ENCODE measurements around the gene EFCAB3. TPM values are rescaled to one million over a fixed set of nuclear protein-coding genes. Genes with fewer than 3 reads are reported as not detected.
"Not testable (repeated sequence)": the region's sequence is repeated elsewhere in the genome, so short reads cannot be mapped to it uniquely, and the experiment has no call there.

Gene EFCAB3
- polyA plus RNA-seq, 2 of the 4 experiments (the other 2 are of a cell fraction), result not detected

- CTCF ChIA-PET, result interaction anchor here (1.0 to 1.1 kb wide), 3 partner anchors 20 to 159 kb away, joined by 3 to 4 read pairs (median 4); no protein-coding TSS in a partner anchor
- H3K9me3 ChIP-seq, POLR2A ChIA-PET, H3K4me1 ChIP-seq: not testable (repeated sequence)
- DNase-seq (ENCODE audit: low read depth in 1 of 2, low spot score in 1 of 2) (peak; percentile 87 to 96), FAIRE-seq (peak; percentile 80), ATAC-seq (peak; percentile 95 to 96)
- Histone ChIP-seq H3K27ac (peak within 1 kb of the TSS; percentile 80 to 88), H3K4me3 (peak within 1 kb of the TSS; percentile 72), H3K4me2 (peak within 1 kb of the TSS; percentile 84)
- WGBS (ENCODE audit: missing lambda C conversion rate), result under 1% methylated on average over 56 of the region's 58 CpGs
- peak; percentile 95 for TF ChIP-seq MAX (IDR thresholded peaks at IDR 0.05)
- TF ChIP-seq POLR2A (IDR thresholded peaks at IDR 0.05; ENCODE audit: low read length), result peak; percentile 88
- TF ChIP-seq JUN (IDR thresholded peaks at IDR 0.05), result peak in 1 of 2 experiments; percentile 86; a peak in 3 of 5 replicates
- peak; percentile 99 for TF ChIP-seq E2F6 (IDR thresholded peaks at IDR 0.05; ENCODE audit: borderline replicate concordance, low read depth)
- TF ChIP-seq, protein P1, sequence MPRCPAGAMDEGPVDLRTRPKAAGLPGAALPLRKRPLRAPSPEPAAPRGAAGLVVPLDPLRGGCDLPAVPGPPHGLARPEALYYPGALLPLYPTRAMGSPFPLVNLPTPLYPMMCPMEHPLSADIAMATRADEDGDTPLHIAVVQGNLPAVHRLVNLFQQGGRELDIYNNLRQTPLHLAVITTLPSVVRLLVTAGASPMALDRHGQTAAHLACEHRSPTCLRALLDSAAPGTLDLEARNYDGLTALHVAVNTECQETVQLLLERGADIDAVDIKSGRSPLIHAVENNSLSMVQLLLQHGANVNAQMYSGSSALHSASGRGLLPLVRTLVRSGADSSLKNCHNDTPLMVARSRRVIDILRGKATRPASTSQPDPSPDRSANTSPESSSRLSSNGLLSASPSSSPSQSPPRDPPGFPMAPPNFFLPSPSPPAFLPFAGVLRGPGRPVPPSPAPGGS (IDR thresholded peaks at IDR 0.05), result peak; percentile 73; the same call in 1 of the 3 replicates
- peak; percentile 92 for TF ChIP-seq KDM5A (IDR thresholded peaks at IDR 0.05)
- TF ChIP-seq PHF8 (IDR thresholded peaks at IDR 0.05; ENCODE audit: borderline replicate concordance, low read depth), result peak; percentile 86
- TF ChIP-seq, protein P2, sequence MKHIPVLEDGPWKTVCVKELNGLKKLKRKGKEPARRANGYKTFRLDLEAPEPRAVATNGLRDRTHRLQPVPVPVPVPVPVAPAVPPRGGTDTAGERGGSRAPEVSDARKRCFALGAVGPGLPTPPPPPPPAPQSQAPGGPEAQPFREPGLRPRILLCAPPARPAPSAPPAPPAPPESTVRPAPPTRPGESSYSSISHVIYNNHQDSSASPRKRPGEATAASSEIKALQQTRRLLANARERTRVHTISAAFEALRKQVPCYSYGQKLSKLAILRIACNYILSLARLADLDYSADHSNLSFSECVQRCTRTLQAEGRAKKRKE (CRISPR knock-in tag; IDR thresholded peaks at IDR 0.05; ENCODE audit: low read depth), result 0 out of 2 replicates have a peak, but pooled peaks have one; percentile 31
- 0 out of 2 replicates have a peak, but pooled peaks have one; percentile 57 for TF ChIP-seq HOXB13 (CRISPR knock-in tag; IDR thresholded peaks at IDR 0.05; ENCODE audit: low read depth)
Observed at GRCh38 chr17:62423647-62424461, 43.5 kb downstream of the EFCAB3 start, which contains the start of gene METTL2A. Gene METTL2A (plus strand): TSS chr17:62423897. CDS start chr17:62423903, 6 bp downstream.

DNA sequence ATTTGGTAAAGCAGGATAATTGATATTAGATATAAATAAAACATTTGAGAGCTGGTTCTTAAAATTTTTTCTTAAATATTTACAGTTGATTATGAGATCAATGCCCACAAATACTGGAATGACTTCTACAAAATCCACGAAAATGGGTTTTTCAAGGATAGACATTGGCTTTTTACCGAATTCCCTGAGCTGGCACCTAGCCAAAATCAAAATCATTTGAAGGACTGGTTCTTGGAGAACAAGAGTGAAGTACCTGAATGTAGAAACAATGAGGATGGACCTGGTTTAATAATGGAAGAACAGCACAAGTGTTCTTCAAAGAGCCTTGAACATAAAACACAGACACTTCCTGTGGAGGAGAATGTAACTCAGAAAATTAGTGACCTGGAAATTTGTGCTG lies 45.9 kb downstream of the EFCAB3 start:
- H3K4me3 ChIP-seq, result not testable (repeated sequence)
- 84% methylated on average over 2 of the region's 2 CpGs for WGBS (ENCODE audit: missing lambda C conversion rate)

DNA sequence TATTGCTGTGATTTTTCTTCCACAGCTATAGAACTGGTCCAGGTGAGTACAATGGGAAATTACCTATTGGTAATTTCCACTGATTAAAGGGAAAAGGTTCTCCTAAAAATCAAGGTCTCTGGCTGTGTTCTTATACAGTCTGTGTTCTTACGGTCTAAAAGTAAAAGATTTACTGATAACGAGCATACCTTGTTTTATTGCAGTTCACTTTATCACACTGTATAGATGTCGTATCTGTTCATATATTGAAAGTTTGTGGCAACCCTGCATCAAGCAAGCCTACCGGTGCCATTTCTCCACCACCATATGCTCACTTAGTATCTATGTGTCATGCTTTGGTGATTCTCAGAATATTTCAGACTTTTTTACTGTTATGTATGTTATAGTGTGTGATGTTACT lies 54.9 kb downstream of the EFCAB3 start:
- 87% methylated on average over 4 of the region's 4 CpGs for WGBS (ENCODE audit: missing lambda C conversion rate)

More for the DNA sequence above, 45.9 kb downstream of the EFCAB3 start:
- DNase-seq (ENCODE audit: low read depth in 1 of 2, low spot score in 1 of 2); POLR2A ChIA-PET; CTCF ChIA-PET; H3K4me1 ChIP-seq; H3K4me2 ChIP-seq; FAIRE-seq; H3K9me3 ChIP-seq; ATAC-seq; H3K27ac ChIP-seq: not testable (repeated sequence)

DNA sequence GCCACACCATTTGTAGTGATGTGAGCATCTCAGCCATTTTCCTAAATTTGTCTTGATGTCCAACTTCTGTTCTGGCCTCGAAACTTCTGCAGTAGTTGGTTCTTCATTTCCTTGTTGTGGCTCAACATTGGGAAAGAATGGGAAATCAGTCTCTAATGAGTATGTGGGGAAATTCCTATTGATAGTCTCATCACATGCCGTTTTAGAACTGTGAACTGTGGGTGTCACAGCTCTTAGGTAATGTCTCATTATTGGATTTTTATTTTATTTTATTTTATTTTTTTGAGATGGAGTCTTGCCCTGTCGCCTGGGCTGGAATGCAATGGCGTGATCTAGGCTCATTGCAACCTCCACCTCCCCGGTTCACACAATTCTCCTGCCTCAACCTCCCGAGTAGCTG lies 60.8 kb downstream of the EFCAB3 start:
- H3K4me3 ChIP-seq; H3K4me2 ChIP-seq; H3K9me3 ChIP-seq; DNase-seq (ENCODE audit: low read depth in 1 of 2, low spot score in 1 of 2); CTCF ChIA-PET; ATAC-seq; POLR2A ChIA-PET; H3K4me1 ChIP-seq; H3K27ac ChIP-seq; FAIRE-seq: not testable (repeated sequence)
- WGBS (ENCODE audit: missing lambda C conversion rate), result 95% methylated on average over 6 of the region's 6 CpGs

More for the DNA sequence above, 54.9 kb downstream of the EFCAB3 start:
- ATAC-seq; FAIRE-seq; CTCF ChIA-PET; H3K4me3 ChIP-seq; H3K9me3 ChIP-seq; DNase-seq (ENCODE audit: low read depth in 1 of 2, low spot score in 1 of 2); POLR2A ChIA-PET; H3K27ac ChIP-seq; H3K4me1 ChIP-seq; H3K4me2 ChIP-seq: not testable (repeated sequence)

DNA sequence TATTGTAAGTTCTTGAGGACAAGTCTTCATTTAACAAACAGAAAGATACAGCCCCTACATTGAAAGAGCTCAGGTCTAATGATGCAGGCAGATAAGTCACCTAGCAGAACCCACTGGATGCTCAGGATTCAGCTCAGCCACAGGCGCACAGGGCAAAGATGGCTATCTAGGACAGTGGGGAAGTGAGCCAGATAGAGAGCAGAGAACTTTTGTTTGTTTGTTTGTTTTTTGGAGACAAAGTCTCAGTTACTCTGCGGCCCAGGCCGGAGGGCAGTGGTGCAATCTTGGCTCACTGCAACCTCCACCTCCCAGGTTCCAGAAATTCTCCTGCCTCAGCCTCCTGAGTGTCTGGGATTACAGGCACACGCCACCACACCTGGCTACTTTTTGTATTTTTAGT lies 63.7 kb downstream of the EFCAB3 start:
- H3K9me3 ChIP-seq, result no peaks in the 10 kb centered on the region
- ChIA-PET CTCF (interaction anchor here (0.7 to 1.1 kb wide), 2 partner anchors 21 to 40 kb away, joined by 3 to 4 read pairs; no protein-coding TSS in a partner anchor), POLR2A (no interaction called here)
- 93% methylated on average over 4 of the region's 4 CpGs for WGBS (ENCODE audit: missing lambda C conversion rate)
- H3K4me1 ChIP-seq, result no peaks in the 10 kb centered on the region
- no peak overlapping the region for H3K4me2 ChIP-seq
- no peak for FAIRE-seq
- H3K27ac ChIP-seq, result no peak overlapping the region
- ATAC-seq, result no peak
- no peak overlapping the region for H3K4me3 ChIP-seq
- TF ChIP-seq RCOR1 (IDR thresholded peaks at IDR 0.05; ENCODE audit: low read depth, low read length), result no peak
- no peak for TF ChIP-seq NFE2L2 (conservative IDR thresholded peaks at IDR 0.05; ENCODE audit: low read length)
- TF ChIP-seq KDM1A (IDR thresholded peaks at IDR 0.05; ENCODE audit: low read depth), result no peak
- TF ChIP-seq, protein P2 (CRISPR knock-in tag; IDR thresholded peaks at IDR 0.05; ENCODE audit: low read depth), result no peak
- no peak for TF ChIP-seq MYC (IDR thresholded peaks at IDR 0.05; ENCODE audit: borderline replicate concordance, low read length)
- TF ChIP-seq, protein P3, sequence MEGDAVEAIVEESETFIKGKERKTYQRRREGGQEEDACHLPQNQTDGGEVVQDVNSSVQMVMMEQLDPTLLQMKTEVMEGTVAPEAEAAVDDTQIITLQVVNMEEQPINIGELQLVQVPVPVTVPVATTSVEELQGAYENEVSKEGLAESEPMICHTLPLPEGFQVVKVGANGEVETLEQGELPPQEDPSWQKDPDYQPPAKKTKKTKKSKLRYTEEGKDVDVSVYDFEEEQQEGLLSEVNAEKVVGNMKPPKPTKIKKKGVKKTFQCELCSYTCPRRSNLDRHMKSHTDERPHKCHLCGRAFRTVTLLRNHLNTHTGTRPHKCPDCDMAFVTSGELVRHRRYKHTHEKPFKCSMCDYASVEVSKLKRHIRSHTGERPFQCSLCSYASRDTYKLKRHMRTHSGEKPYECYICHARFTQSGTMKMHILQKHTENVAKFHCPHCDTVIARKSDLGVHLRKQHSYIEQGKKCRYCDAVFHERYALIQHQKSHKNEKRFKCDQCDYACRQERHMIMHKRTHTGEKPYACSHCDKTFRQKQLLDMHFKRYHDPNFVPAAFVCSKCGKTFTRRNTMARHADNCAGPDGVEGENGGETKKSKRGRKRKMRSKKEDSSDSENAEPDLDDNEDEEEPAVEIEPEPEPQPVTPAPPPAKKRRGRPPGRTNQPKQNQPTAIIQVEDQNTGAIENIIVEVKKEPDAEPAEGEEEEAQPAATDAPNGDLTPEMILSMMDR (IDR thresholded peaks at IDR 0.05), result no peak
- no peak for DNase-seq (ENCODE audit: low read depth in 1 of 2, low spot score in 1 of 2)

GRCh38 chr17:62445791-62446190 lies 65.4 kb downstream of the EFCAB3 start:
- H3K4me1 ChIP-seq; H3K4me3 ChIP-seq; POLR2A ChIA-PET; H3K9me3 ChIP-seq; DNase-seq (ENCODE audit: low read depth in 1 of 2, low spot score in 1 of 2); H3K4me2 ChIP-seq; ATAC-seq; CTCF ChIA-PET; FAIRE-seq; H3K27ac ChIP-seq: not testable (repeated sequence)
- WGBS (ENCODE audit: missing lambda C conversion rate), result 85% methylated on average over 4 of the region's 4 CpGs

All from A549 (cell line).